ENCODE measurements around the gene DAB2IP. TPM values are rescaled to one million over a fixed set of nuclear protein-coding genes. Genes with fewer than 3 reads are reported as not detected.
"Not testable (repeated sequence)": the region's sequence is repeated elsewhere in the genome, so short reads cannot be mapped to it uniquely, and the experiment has no call there.

The DAB2IP gene
- total RNA-seq, 2 donors from 2014 or later, result 51.6 to 83.2 TPM

- no peaks in the 10 kb centered on the region for H3K9me3 ChIP-seq
- DNase-seq (ENCODE audit: low spot score), result no peak
- intact Hi-C loops (cut with DNase I), result no loop called here
- TF ChIP-seq CTCF (IDR thresholded peaks at IDR 0.05), result no peak
- TF ChIP-seq POLR2A (IDR thresholded peaks at IDR 0.05), result no peak
- TF ChIP-seq POLR2AphosphoS5 (IDR thresholded peaks at IDR 0.05), result no peak
- no peak overlapping the region for H3K27ac ChIP-seq
- 92% methylated on average over 3 of the region's 3 CpGs for WGBS
- no peaks in the 10 kb centered on the region for H3K36me3 ChIP-seq
- H3K4me1 ChIP-seq (replicated peaks), result no peaks in the 10 kb centered on the region
- H3K27me3 ChIP-seq (replicated peaks; ENCODE audit: insufficient read depth), result no peaks in the 10 kb centered on the region
- H3K4me3 ChIP-seq, result no peak overlapping the region
Observed at GRCh38 chr9:121643473-121643872, 8.0 kb upstream of the DAB2IP start.

- DNase-seq (ENCODE audit: low spot score); intact Hi-C loops (cut with DNase I); H3K27me3 ChIP-seq (replicated peaks; ENCODE audit: insufficient read depth); H3K27ac ChIP-seq; H3K4me3 ChIP-seq; H3K9me3 ChIP-seq; H3K4me1 ChIP-seq (replicated peaks); H3K36me3 ChIP-seq: not testable (repeated sequence)
- 97% methylated on average over 10 of the region's 10 CpGs for WGBS
Observed at GRCh38 chr9:121644040-121644439, 7.4 kb upstream of the DAB2IP start.

GRCh38 chr9:121645003-121645402 lies 6.4 kb upstream of the DAB2IP start:
- no peaks in the 10 kb centered on the region for H3K27me3 ChIP-seq (replicated peaks; ENCODE audit: insufficient read depth)
- intact Hi-C loops (cut with DNase I), result no loop called here
- no peak overlapping the region for H3K4me3 ChIP-seq
- DNase-seq (ENCODE audit: low spot score), result no peak
- H3K4me1 ChIP-seq (replicated peaks), result no peaks in the 10 kb centered on the region
- no peaks in the 10 kb centered on the region for H3K9me3 ChIP-seq
- 11% methylated on average over 4 of the region's 4 CpGs for WGBS
- H3K27ac ChIP-seq, result no peak overlapping the region
- no peak for TF ChIP-seq POLR2AphosphoS5 (IDR thresholded peaks at IDR 0.05)
- no peak for TF ChIP-seq CTCF (IDR thresholded peaks at IDR 0.05)
- TF ChIP-seq POLR2A (IDR thresholded peaks at IDR 0.05), result no peak
- H3K36me3 ChIP-seq, result no peaks in the 10 kb centered on the region

- WGBS, result 78% methylated on average over 22 of the region's 22 CpGs
- intact Hi-C loops (cut with DNase I), result no loop called here
Observed at GRCh38 chr9:121645853-121646807, 5.3 kb upstream of the DAB2IP start.

GRCh38 chr9:121646992-121647391 lies 4.4 kb upstream of the DAB2IP start:
- no peaks in the 10 kb centered on the region for H3K4me1 ChIP-seq (replicated peaks)

More at GRCh38 chr9:121645853-121646807, 5.3 kb upstream of the DAB2IP start:
- TF ChIP-seq POLR2AphosphoS5 (IDR thresholded peaks at IDR 0.05) (no peak), CTCF (IDR thresholded peaks at IDR 0.05) (no peak), POLR2A (IDR thresholded peaks at IDR 0.05) (no peak)
- Histone ChIP-seq H3K4me1 (replicated peaks) (no peaks in the 10 kb centered on the region), H3K9me3 (no peaks in the 10 kb centered on the region), H3K27ac (no peak overlapping the region), H3K4me3 (no peak overlapping the region), H3K27me3 (replicated peaks; ENCODE audit: insufficient read depth) (no peaks in the 10 kb centered on the region), H3K36me3 (no peaks in the 10 kb centered on the region)
- DNase-seq (ENCODE audit: low spot score), result no peak

GRCh38 chr9:121648172-121648571 lies 3.3 kb upstream of the DAB2IP start:
- intact Hi-C loops (cut with DNase I), result no loop called here
- 94% methylated on average over 5 of the region's 5 CpGs for WGBS
- no peak overlapping the region for H3K27ac ChIP-seq
- H3K4me1 ChIP-seq (replicated peaks), result no peaks in the 10 kb centered on the region
- H3K4me3 ChIP-seq, result no peak overlapping the region
- no peaks in the 10 kb centered on the region for H3K27me3 ChIP-seq (replicated peaks; ENCODE audit: insufficient read depth)
- TF ChIP-seq POLR2A (IDR thresholded peaks at IDR 0.05) (no peak), POLR2AphosphoS5 (IDR thresholded peaks at IDR 0.05) (no peak), CTCF (IDR thresholded peaks at IDR 0.05) (no peak)
- H3K36me3 ChIP-seq, result no peaks in the 10 kb centered on the region
- no peaks in the 10 kb centered on the region for H3K9me3 ChIP-seq
- DNase-seq (ENCODE audit: low spot score), result no peak

More at GRCh38 chr9:121646992-121647391, 4.4 kb upstream of the DAB2IP start:
- Histone ChIP-seq H3K4me3 (no peak overlapping the region), H3K27me3 (replicated peaks; ENCODE audit: insufficient read depth) (no peaks in the 10 kb centered on the region), H3K27ac (no peak overlapping the region), H3K9me3 (no peaks in the 10 kb centered on the region), H3K36me3 (no peaks in the 10 kb centered on the region)
- DNase-seq (ENCODE audit: low spot score), result no peak
- TF ChIP-seq POLR2A (IDR thresholded peaks at IDR 0.05) (no peak), POLR2AphosphoS5 (IDR thresholded peaks at IDR 0.05) (no peak)
- intact Hi-C loops (cut with DNase I), result no loop called here
- WGBS, result 94% methylated on average over 1 of the region's 1 CpG

Data from prostate gland (tissue), 2 donors.